Uterus (tissue), 2 donors: ENCODE results near the gene ZDHHC7.

Experiments
- CTCF ChIP-seq, 4 experiments: fragments of 200-600 bp in 2 of 4; fragments of 450-650 bp in 2 of 4; sonication (generic) in 2 of 4; IDR thresholded peaks; one replicate each; pipeline ENCODE4 v1.5.1; 2016 to 2019; ENCODE audit warnings: antibody characterized with exemption in 4 of 4, mild to moderate bottlenecking in 2 of 4, moderate library complexity in 1 of 4
- POLR2A ChIP-seq, 2 donors: fragments of 450-650 bp; IDR thresholded peaks; one replicate each; pipeline ENCODE4 v1.6.1; 2016; ENCODE audit warnings: antibody characterized with exemption in 2 of 2, mild to moderate bottlenecking in 1 of 2, moderate library complexity in 1 of 2

DNA sequence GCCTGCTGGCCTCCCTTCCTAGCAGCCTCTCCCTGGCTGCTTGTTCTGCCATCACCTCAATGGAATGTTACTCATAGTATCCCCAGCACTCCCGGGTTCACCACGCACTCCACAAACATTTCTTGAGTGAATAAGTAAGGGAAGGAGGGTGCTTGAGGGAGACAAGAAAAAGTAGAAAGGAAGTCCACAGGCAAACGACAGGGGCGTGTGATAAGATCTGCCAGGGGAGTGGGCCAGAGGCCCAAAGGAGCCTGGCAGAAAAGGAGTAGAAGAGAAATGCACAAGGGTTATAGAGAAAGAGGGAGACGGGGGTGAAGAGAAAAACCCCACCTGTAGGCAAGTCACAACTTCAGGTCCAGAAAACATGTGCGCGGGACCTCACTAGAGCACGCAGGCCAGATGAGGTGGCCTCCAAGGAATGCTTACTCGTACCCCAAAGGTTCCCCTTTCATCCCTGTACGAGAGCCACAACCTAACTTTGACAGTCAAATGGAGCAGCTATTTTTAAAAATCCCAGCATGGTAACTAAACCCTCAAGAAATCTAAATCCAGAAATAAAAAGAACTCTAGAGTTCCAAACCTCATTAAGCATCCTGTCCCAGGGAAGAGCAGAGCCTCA lies 6.6 kb downstream of the ZDHHC7 start:
- TF ChIP-seq CTCF (IDR thresholded peaks at IDR 0.05) (no peak), POLR2A (IDR thresholded peaks at IDR 0.05) (no peak)
